ENCODE measurements around the gene ADIRF.
"Not testable (repeated sequence)": the region's sequence is repeated elsewhere in the genome, so short reads cannot be mapped to it uniquely, and the experiment has no call there.

Gene ADIRF

DNA sequence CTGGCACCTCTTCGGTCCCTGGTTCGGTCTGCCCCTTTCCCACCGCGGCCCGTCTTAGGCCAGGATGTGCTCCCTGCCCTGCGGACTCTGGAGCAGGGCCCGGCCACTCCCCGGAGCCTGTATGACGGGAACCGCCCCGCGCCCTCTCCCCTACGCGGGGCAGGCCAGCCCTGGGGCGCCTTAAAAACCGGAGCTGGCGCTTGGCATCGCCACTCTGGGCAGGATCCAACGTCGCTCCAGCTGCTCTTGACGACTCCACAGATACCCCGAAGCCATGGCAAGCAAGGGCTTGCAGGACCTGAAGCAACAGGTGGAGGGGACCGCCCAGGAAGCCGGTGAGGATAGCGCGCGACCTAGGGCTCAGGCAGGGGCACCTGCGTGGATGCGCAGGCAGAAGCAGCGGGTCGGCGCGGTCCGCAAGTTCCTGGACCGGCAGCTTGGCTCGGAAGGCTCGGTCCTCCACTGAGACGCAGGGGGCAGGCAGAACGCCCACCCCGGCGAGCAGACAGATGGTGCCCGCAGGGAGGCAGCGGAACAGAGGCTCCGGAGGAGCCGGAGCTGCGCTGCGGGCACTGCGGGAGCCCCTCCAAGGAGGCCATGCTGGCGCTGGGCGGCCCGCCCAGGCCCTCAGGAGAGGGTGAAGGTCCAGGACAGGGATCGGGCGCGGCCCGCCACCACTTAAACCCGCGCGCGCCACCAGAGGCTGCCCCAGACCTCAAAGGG lies at the start of gene ADIRF:
TSS of gene ADIRF (plus strand) at position 212 of the 723 bp plus-strand sequence. CDS start at position 275, 63 bp downstream.
- DNase-seq = no peak

GRCh38 chr10:86922553-86922961 lies 45.7 kb upstream of the ADIRF start:
- DNase-seq = no peak

GRCh38 chr10:86929468-86930380 lies 38.6 kb upstream of the ADIRF start:
- DNase-seq = no peak

DNA sequence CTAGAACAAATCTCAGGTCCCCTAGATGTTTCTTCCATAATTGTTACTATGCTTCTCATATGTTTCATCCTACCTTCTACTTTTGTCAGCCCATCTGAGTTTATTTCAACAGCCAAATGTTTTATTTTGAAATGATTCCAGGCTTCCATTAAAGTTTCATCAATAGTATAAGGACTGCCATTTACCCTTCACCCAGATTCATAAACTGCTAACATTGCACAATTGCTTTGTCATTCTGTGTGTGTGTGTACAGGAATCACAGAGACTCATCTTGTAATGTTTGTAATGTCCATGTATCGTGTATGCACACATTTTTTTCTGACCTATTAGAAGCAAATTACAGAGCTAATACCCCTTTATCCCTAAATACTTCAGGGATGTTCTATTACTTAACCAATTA lies 36.4 kb upstream of the ADIRF start:
- no peak for DNase-seq

DNA sequence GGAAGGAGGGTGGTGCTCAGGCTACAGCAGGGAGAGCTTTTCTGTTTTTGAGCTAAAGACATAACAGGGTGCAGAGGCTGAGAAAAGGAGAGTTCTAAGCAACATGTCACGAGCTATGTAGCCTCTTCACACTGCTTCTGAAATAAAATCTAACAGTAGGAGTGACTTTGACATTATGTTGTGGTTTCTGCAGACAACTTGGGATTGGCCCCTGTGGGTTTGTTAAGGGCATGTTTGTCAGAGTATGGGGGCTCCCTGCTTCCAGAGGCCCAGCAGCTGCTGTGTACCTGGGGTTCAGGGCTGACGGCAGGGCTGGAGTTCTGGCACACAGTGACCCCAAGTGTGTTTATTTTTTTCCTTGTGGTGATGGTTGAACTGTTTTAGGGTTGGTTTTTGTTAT lies 35.6 kb upstream of the ADIRF start:
- DNase-seq = no peak

DNA sequence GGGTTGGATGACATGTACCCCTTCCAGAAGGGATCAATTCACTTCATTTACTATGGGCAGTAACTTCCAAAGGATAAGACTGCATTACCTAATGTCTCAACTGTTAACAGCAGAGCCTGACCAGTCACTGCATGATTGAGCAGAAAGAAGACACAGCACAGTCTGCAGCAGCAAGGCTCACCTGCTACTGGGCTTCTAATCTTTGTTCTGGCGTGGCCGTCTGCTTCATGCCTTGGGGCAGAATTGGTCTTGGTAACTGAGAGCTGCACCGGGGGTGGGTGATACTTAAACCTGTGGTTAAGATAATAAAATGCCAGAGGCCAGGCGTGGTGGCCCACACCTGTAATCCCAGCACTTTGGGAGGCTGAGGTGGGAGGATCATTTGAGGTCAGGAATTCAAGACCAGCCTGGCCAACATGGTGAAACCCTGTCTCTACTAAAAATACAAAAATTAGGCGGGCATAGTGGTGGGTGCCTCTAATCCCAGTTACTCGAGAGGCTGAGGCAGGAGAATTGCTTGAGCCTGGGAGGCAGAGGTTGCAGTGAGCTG lies 34.0 kb upstream of the ADIRF start:
- not testable (repeated sequence) for DNase-seq

DNA sequence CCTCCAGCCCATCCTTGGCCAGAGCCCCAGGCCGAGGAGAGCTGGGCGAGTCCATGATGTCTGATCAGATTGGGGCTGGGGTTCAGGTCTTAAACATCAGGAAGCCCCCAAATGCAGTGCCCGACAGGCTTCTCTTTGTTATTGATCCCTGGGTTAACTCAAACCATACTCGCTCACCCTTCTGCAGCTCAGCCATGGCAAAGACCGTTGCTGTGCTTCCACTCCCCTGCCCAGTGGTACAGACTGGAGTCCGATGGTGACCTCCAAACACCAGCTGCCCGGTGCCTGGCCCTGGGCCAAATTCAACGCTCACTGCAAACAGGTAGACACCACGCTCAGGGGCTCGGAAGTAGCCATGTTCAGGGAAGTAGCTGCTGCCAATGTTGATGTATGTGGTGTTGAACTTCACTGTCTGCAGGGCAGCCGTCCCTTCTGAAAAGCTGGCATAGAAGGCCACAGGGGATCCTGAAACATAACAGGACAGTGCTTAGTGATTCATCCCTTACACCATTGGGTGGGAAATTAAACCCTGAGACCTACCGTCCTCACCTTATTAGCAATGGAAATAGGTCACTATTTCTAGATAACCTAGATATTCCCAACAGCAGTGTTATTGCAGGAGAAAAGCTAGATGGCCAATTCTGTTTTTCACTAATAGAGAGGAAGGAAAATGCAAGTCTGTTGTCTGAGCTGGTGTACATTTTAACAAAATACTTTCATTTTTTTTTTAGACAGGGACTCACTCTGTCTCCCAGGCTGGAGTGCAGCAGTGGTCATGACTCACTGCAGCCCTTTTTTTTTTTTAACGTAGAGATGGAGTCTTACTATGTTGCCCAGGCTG lies 31.4 kb upstream of the ADIRF start:
- DNase-seq = no peak

- no peak for DNase-seq
Observed at GRCh38 chr10:86937502-86938154, 30.7 kb upstream of the ADIRF start.

DNA sequence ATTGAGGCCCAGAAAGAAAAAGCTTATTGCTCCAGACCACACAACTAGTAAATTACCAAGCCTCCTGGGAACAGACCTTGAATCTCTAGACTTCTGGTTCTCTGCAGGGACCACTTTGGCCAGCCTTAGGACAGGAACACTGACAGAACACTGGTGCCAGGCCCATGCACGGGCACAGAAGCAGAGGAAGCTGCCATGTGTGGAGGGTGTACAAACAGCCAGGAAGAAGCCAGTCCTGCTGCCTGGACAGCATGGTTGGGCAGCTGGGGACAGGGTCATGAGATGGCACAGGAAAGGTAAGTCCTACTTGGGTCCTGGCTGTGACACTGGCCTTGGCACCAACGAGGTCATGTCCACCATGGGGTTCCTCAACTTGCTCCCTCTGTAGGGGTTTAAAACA lies 30.0 kb upstream of the ADIRF start:
- DNase-seq = no peak

DNA sequence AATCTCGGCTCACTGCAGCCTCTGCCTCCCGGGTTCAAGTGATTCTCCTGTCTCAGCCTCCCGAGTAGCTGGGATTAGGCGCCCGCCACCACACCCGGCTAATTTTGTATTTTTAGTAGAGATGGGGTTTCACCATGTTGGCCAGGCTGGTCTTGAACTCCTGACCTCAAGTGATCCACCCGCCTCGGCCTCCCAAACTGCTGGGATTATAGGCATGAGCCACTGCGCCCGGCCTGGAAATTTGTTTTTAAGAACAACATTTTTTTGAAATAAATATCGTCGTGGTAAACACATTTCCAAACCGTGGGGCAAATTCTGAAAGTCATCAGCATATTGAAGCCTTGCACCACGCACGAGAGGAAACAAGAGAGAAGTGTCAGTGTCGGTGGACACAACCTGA lies 28.2 kb upstream of the ADIRF start:
- not testable (repeated sequence) for DNase-seq

GRCh38 chr10:86940677-86941076 lies 27.6 kb upstream of the ADIRF start:
- no peak for DNase-seq

GRCh38 chr10:86941426-86941825 lies 26.9 kb upstream of the ADIRF start:
- DNase-seq = no peak

DNA sequence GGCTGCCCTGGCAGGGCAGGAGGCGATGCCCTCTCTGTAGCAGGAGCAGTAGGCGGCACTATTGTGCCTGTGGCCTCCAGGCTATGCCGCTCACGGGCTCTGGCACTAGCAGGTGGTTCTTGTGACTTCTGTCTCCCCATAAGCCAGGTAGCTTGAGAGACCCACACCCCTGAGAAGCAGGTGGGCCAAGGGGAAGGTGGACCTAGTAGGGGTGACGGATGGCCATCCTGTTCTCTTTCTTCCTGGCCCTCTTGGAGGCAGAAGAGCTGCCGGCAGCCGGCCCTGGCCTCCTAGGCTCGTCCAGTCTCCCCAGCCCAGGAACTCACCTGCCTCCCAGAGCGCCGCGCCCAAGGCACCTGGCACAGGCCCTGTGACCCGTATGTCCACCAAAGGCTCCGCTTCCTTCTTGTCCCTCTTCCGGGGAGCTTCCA lies 26.3 kb upstream of the ADIRF start:
- no peak for DNase-seq

GRCh38 chr10:86942441-86943315 lies 25.6 kb upstream of the ADIRF start:
- no peak for DNase-seq

GRCh38 chr10:86943316-86944030 lies 24.8 kb upstream of the ADIRF start:
- no peak for DNase-seq

DNA sequence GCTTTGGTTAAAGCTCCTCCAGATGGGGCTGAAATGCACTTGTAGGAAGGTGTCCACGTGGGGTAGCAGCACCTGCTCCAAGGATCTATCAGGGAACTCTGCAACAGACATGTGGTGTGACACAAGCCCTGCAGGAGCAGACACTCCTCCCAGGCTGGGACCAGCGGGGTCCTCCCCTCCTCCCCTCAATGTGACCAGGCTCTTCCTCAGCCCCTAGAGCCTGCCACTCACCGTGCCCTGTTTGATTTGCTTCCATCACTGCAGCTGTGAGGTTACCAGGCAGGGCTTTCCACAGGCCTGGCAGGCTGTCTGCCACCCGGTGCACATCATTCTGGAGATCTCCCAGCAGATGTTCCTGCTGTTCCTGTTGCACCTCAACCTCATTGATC lies 24.3 kb upstream of the ADIRF start:
- no peak for DNase-seq

DNA sequence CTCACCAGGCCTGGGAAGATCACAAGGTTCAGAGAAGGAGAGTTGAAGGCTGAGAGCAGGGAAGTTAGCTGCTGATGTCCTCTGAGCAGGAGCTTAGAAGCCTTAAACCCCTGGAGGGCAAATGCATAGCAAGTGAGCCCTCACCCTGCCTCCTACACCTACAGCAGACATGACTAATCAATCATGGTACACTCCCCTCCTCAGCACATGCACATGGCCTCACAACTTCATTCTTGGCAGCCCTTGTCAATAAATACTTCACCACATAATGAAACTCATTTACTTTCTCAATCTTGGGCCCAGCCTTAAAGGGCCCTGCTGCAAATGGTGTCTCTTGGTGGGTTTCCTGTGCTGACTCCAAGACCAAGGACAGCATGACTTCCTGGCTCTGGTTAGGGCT lies 23.8 kb upstream of the ADIRF start:
- DNase-seq = no peak

DNA sequence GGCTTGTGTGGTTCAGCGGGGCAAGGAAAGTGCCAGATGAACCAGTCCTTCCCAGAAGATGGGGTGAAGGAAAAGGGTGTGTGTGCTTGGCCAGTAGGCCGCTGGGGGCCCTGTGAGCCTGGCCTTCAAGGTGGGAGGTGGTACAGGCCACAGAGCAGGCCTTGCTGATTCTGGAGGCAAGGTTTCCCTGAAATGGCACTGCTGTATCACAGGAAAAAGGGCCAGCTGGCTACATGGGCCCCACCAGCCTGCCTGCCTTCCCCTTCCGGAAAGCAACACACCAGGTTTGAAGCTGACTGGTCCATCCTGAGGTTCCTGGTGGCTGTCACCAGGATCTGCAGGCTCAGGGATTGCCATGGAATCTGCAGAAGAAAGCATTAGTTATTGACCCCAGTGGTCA lies 23.4 kb upstream of the ADIRF start:
- DNase-seq = no peak

DNA sequence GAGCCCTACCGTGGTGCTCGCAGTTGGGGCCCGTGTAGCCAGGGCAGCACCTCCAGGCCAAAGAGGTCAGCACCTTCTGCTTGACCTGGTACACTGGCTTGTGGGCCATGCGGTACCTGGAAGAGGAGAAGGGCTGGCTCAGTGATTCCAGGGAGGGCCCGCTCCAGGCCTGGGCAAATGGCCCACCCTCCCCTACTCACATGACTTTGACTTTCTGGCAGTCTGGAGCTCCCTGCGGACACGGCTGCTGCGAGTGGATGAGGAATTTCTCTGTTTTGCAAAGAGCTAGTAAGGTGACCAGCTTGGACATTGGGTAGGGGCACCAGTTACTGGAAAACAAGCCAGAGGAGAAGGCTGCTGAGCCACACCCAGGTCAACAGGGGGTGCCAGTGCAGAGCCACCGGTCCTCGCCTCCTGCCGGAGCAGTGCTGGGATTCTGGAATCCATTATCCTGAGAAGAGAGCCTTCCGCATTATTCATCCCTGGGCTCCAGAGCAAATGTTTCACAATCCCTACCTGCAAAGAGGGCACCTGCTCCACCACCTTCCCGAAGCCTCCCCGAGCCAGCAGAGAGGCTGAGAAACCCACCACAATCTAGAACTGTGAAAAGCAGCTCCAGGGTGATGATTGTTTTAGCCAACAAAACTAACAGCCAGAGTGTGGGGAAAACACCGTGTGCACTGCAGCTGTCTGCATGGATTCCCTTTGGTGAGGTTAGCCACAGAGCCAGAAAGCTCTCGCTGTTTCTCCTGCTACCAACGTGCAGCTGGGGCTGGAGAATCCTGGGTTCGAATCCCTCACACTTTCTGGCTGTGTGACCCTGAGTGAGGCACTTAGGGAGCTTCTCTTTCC lies 22.7 kb upstream of the ADIRF start:
- DNase-seq = no peak

Measured in GOT3 (cell line).